Neural crest cell (in vitro differentiated cells): ENCODE data around the gene PLVAP. TPM values are rescaled to one million over a fixed set of nuclear protein-coding genes. Genes with fewer than 3 reads are reported as not detected.
A peak's percentile ranks its signal among the peaks of the same experiment; 100 is the strongest.

Experiments used
- DNase-seq: peaks from one replicate; pipeline ENCODE4 v3.0.0; 2021; ENCODE audit warnings: low read depth, mixed read lengths, low spot score
- H3K27ac Mint-ChIP-seq: one replicate; pipeline ENCODE4 v1.8.0; 2021; ENCODE audit warnings: mild to moderate bottlenecking, mixed read lengths; ENCODE audit not compliant: unreplicated experiment
- H3K27me3 Mint-ChIP-seq: 2 replicates; pipeline ENCODE4 v1.8.0; 2021; ENCODE audit warnings: low read depth, mild to moderate bottlenecking, mixed read lengths
- H3K36me3 Mint-ChIP-seq: 2 replicates; pipeline ENCODE4 v1.8.0; 2021; ENCODE audit warnings: low read depth, mild to moderate bottlenecking, mixed read lengths
- H3K4me1 Mint-ChIP-seq: 2 replicates; pipeline ENCODE4 v1.8.0; 2021; ENCODE audit warnings: mixed read lengths
- H3K4me3 Mint-ChIP-seq: one replicate; pipeline ENCODE4 v1.8.0; 2021; ENCODE audit warnings: mild to moderate bottlenecking, mixed read lengths
- H3K9me3 Mint-ChIP-seq: 2 replicates; pipeline ENCODE4 v1.8.0; 2021; ENCODE audit warnings: mixed read lengths
- CTCF ChIP-seq: fragments of 200-600 bp; sonication (generic); conservative IDR thresholded peaks from 2 replicates; pipeline ENCODE4 v1.5.0; 2021; ENCODE audit warnings: antibody characterized with exemption, mild to moderate bottlenecking
- total RNA-seq: library from RNA; stranded (reverse); gene quantifications from 2 replicates; pipeline ENCODE4 v1.2.1, GENCODE V29; 2021

PLVAP gene
- total RNA-seq, 1 donor from 2014 or later, result 1.8 TPM

GRCh38 chr19:17305517-17306284 lies 71.4 kb downstream of the PLVAP start, which contains the start of gene MRPL34:
MRPL34 (plus strand) TSS chr19:17305872; CDS start chr19:17305893, 21 bp downstream.
- Mint-ChIP-seq H3K9me3 (no peaks in the 10 kb centered on the region), H3K36me3 (no peaks in the 10 kb centered on the region), H3K4me1 (peaks cover 47% of the 10 kb centered on the region), H3K27ac (peak within 1 kb of the TSS; percentile 57), H3K4me3 (peak within 1 kb of the TSS; percentile 97), H3K27me3 (peaks cover 3% of the 10 kb centered on the region)
- DNase-seq, result peak; percentile 88
- TF ChIP-seq CTCF, result peak; percentile 80

- DNase-seq, result no peak
- H3K4me1 Mint-ChIP-seq, result peaks cover 42% of the 10 kb centered on the region
- H3K9me3 Mint-ChIP-seq, result no peaks in the 10 kb centered on the region
- peaks cover 3% of the 10 kb centered on the region for H3K27me3 Mint-ChIP-seq
- H3K36me3 Mint-ChIP-seq, result no peaks in the 10 kb centered on the region
- no peak for TF ChIP-seq CTCF
- H3K27ac Mint-ChIP-seq, result no peak overlapping the region
- peak overlapping the region; percentile 97 for H3K4me3 Mint-ChIP-seq
Measured at GRCh38 chr19:17305216-17305516, 72.0 kb downstream of the PLVAP start.

- Mint-ChIP-seq H3K4me1 (peaks cover 39% of the 10 kb centered on the region), H3K27ac (no peak overlapping the region), H3K4me3 (peak overlapping the region; percentile 97), H3K27me3 (peaks cover 3% of the 10 kb centered on the region), H3K36me3 (no peaks in the 10 kb centered on the region), H3K9me3 (no peaks in the 10 kb centered on the region)
- no peak for TF ChIP-seq CTCF
- DNase-seq, result no peak
Measured at GRCh38 chr19:17304386-17305215, 72.5 kb downstream of the PLVAP start.

GRCh38 chr19:17303940-17304267 lies 73.2 kb downstream of the PLVAP start:
- DNase-seq, result no peak
- no peak for TF ChIP-seq CTCF
- Mint-ChIP-seq H3K27me3 (peaks cover 3% of the 10 kb centered on the region), H3K36me3 (peaks cover under 1% of the 10 kb centered on the region), H3K27ac (no peak overlapping the region), H3K4me1 (peaks cover 33% of the 10 kb centered on the region), H3K4me3 (peak overlapping the region; percentile 85), H3K9me3 (no peaks in the 10 kb centered on the region)

- peaks cover 32% of the 10 kb centered on the region for H3K4me1 Mint-ChIP-seq
- DNase-seq, result peak; percentile 97
- H3K36me3 Mint-ChIP-seq, result peaks cover 3% of the 10 kb centered on the region
- peaks cover 3% of the 10 kb centered on the region for H3K27me3 Mint-ChIP-seq
- H3K4me3 Mint-ChIP-seq, result peak within 1 kb of the TSS; percentile 97
- H3K9me3 Mint-ChIP-seq, result no peaks in the 10 kb centered on the region
- H3K27ac Mint-ChIP-seq, result no peak within 1 kb of the TSS
- peak; percentile 73 for TF ChIP-seq CTCF
Measured at GRCh38 chr19:17303167-17303939, 73.8 kb downstream of the PLVAP start, which contains the start of gene ABHD8. ABHD8 (minus strand) TSS chr19:17303425; CDS start chr19:17301616, 1,809 bp downstream.
